OCI-LY3 (cell line): Measurements from ENCODE around the gene SELPLG.
A peak's percentile ranks its signal among the peaks of the same experiment; 100 is the strongest.

ENCODE experiments used
- H2AFZ ChIP-seq: fragments of 200-600, 300-600 bp; shearing (Covaris generic); 2 replicates; pipeline ENCODE4 v1.6.0; 2014; ENCODE audit warnings: antibody characterized with exemption, low read depth, low read length
- H3K27ac ChIP-seq: fragments of 200-600, 300-600 bp; sonication (generic); 2 replicates; pipeline ENCODE4 v1.5.1; 2014; ENCODE audit warnings: mild to moderate bottlenecking, low read length, moderate library complexity, mixed read lengths
- H3K27me3 ChIP-seq: fragments of 200-600, 300-600 bp; sonication (generic); 2 replicates; pipeline ENCODE4 v1.6.1; 2014; ENCODE audit warnings: low read depth, low read length, mixed read lengths
- H3K36me3 ChIP-seq: fragments of 200-600, 300-600 bp; sonication (generic); replicated peaks from 2 replicates; pipeline ENCODE3; 2014; ENCODE audit warnings: low read depth, low read length, mixed read lengths
- H3K4me1 ChIP-seq: fragments of 300-600, 200-600 bp; sonication (generic); 2 replicates; pipeline ENCODE4 v1.6.1; 2014; ENCODE audit warnings: low read length, mixed read lengths
- H3K4me2 ChIP-seq: fragments of 200-600, 300-600 bp; sonication (generic); 2 replicates; pipeline ENCODE4 v1.6.1; 2014; ENCODE audit warnings: low read length, mixed read lengths
- H3K4me3 ChIP-seq: fragments of 300-600, 200-600 bp; sonication (generic); 2 replicates; pipeline ENCODE4 v1.5.1; 2014; ENCODE audit warnings: antibody characterized with exemption, mild to moderate bottlenecking, low read length, moderate library complexity
- H3K79me2 ChIP-seq: fragments of 300-600, 200-600 bp; shearing (Covaris generic); 2 replicates; pipeline ENCODE4 v1.6.1; 2014; ENCODE audit warnings: mild to moderate bottlenecking, low read length, mixed read lengths
- H3K9ac ChIP-seq: fragments of 300-600, 200-600 bp; shearing (Covaris generic); 2 replicates; pipeline ENCODE4 v1.6.0; 2014; ENCODE audit warnings: mild to moderate bottlenecking, low read length, moderate library complexity
- H3K9me3 ChIP-seq: fragments of 200-600, 300-600 bp; shearing (Covaris generic); 2 replicates; pipeline ENCODE4 v1.6.1; 2014; ENCODE audit warnings: low read length, mixed read lengths; ENCODE audit not compliant: insufficient read depth
- H4K20me1 ChIP-seq: fragments of 200-600, 300-600 bp; sonication (generic); 2 replicates; pipeline ENCODE4 v1.6.1; 2016; ENCODE audit warnings: low read length, mixed read lengths; ENCODE audit not compliant: insufficient read depth
- CTCF ChIP-seq: fragments of 200-600, 300-600 bp; sonication (generic); IDR thresholded peaks from 2 replicates; pipeline ENCODE4 v1.5.1; 2014; ENCODE audit warnings: antibody characterized with exemption, low read length, low read depth
- EZH2phosphoT487 ChIP-seq: fragments of 200-600 bp; shearing (Covaris generic); IDR thresholded peaks from 2 replicates; pipeline ENCODE4 v1.6.1; 2018; ENCODE audit warnings: antibody characterized with exemption, mixed run types, low read depth

The SELPLG gene

GRCh38 chr12:108599948-108600701 is 33.6 kb downstream of the SELPLG start:
- Histone ChIP-seq H2AFZ (no peak overlapping the region), H3K9me3 (no peaks in the 10 kb centered on the region), H3K36me3 (no peaks in the 10 kb centered on the region), H3K27me3 (peaks cover 14% of the 10 kb centered on the region), H3K4me3 (no peak overlapping the region), H3K79me2 (no peaks in the 10 kb centered on the region), H4K20me1 (no peaks in the 10 kb centered on the region), H3K4me1 (peaks cover 12% of the 10 kb centered on the region), H3K9ac (no peak overlapping the region), H3K27ac (no peak overlapping the region), H3K4me2 (no peak overlapping the region)
- no peak for TF ChIP-seq CTCF
- TF ChIP-seq EZH2phosphoT487, result no peak

- H3K36me3 ChIP-seq, result no peaks in the 10 kb centered on the region
- no peak overlapping the region for H3K4me2 ChIP-seq
Measured at GRCh38 chr12:108599541-108599940, 34.2 kb downstream of the SELPLG start.

GRCh38 chr12:108598553-108599250 is 35.0 kb downstream of the SELPLG start:
- peak overlapping the region; percentile 49; the same call in 1 of the 2 replicates for H3K4me2 ChIP-seq
- no peaks in the 10 kb centered on the region for H4K20me1 ChIP-seq
- no peak overlapping the region for H3K27ac ChIP-seq
- no peaks in the 10 kb centered on the region for H3K79me2 ChIP-seq
- H3K27me3 ChIP-seq, result peaks cover 3% of the 10 kb centered on the region; the same call in 1 of the 2 replicates
- no peaks in the 10 kb centered on the region for H3K36me3 ChIP-seq
- H3K4me1 ChIP-seq, result peaks cover 12% of the 10 kb centered on the region
- no peak overlapping the region for H3K4me3 ChIP-seq
- H2AFZ ChIP-seq, result no peak overlapping the region
- TF ChIP-seq CTCF (no peak), EZH2phosphoT487 (no peak)
- H3K9ac ChIP-seq, result no peak overlapping the region
- H3K9me3 ChIP-seq, result no peaks in the 10 kb centered on the region

More at GRCh38 chr12:108599541-108599940, 34.2 kb downstream of the SELPLG start:
- peaks cover 8% of the 10 kb centered on the region; the same call in 1 of the 2 replicates for H3K27me3 ChIP-seq
- no peak overlapping the region for H3K9ac ChIP-seq
- H3K4me3 ChIP-seq, result no peak overlapping the region
- no peaks in the 10 kb centered on the region for H3K79me2 ChIP-seq
- H3K27ac ChIP-seq, result no peak overlapping the region
- H3K9me3 ChIP-seq, result no peaks in the 10 kb centered on the region
- H2AFZ ChIP-seq, result no peak overlapping the region
- no peaks in the 10 kb centered on the region for H4K20me1 ChIP-seq
- no peak for TF ChIP-seq EZH2phosphoT487
- TF ChIP-seq CTCF, result no peak
- peaks cover 12% of the 10 kb centered on the region for H3K4me1 ChIP-seq
